Measurements from ENCODE around the gene GSTM4. TPM values are rescaled to one million over a fixed set of nuclear protein-coding genes. Genes with fewer than 3 reads are reported as not detected.
A peak's percentile ranks its signal among the peaks of the same experiment; 100 is the strongest.

The GSTM4 gene
- total RNA-seq, 2 donors from 2014 or later, result 24.1 to 37.2 TPM

- H3K4me3 ChIP-seq, result no peak overlapping the region
- H3K9me3 ChIP-seq, result no peaks in the 10 kb centered on the region
- H3K27me3 ChIP-seq, result no peaks in the 10 kb centered on the region
- WGBS, 2 donors, result 10 to 13% methylated on average over 9 of the region's 9 CpGs
- intact Hi-C loops (cut with DNase I), result no loop called here
- peak overlapping the region; percentile 46 to 85 (median 82) for H3K27ac ChIP-seq
- H3K36me3 ChIP-seq (replicated peaks in 1 of 2; ENCODE audit: insufficient read depth in 1 of 2, low read depth in 2 of 2), result no peaks in the 10 kb centered on the region
- DNase-seq (peak in 2 of 4 donors; percentile 47 to 56), ATAC-seq (peak; percentile 32)
- no peak for TF ChIP-seq CTCF (IDR thresholded peaks at IDR 0.05)
- TF ChIP-seq POLR2A (IDR thresholded peaks at IDR 0.05), result no peak
- peaks cover 40% of the 10 kb centered on the region for H3K4me1 ChIP-seq
Measured at GRCh38 chr1:109618661-109619575, 37.0 kb upstream of the GSTM4 start.

- intact Hi-C loops (cut with DNase I), result no loop called here
Measured at GRCh38 chr1:109619576-109620400, 36.1 kb upstream of the GSTM4 start, which contains the start of the genes AMPD2 and GNAT2. AMPD2 (plus strand) TSS chr1:109619837; CDS start chr1:109621176, 1,339 bp downstream. GNAT2 (minus strand) TSS chr1:109619616; CDS start chr1:109612870, 6,746 bp downstream.

GRCh38 chr1:109620401-109620791 lies 35.5 kb upstream of the GSTM4 start:
- WGBS, 2 donors, result 0 to 1% methylated on average over 9 of the region's 9 CpGs

More at GRCh38 chr1:109619576-109620400, 36.1 kb upstream of the GSTM4 start, which contains the start of the genes AMPD2 and GNAT2:
- peak; percentile 85 to 93 (median 88) for DNase-seq
- peak within 1 kb of the TSS; percentile 46 to 85 (median 82) for H3K27ac ChIP-seq
- no peaks in the 10 kb centered on the region for H3K27me3 ChIP-seq
- no peaks in the 10 kb centered on the region for H3K36me3 ChIP-seq (replicated peaks in 1 of 2; ENCODE audit: insufficient read depth in 1 of 2, low read depth in 2 of 2)
- no peaks in the 10 kb centered on the region for H3K9me3 ChIP-seq
- ATAC-seq, result peak; percentile 78
- WGBS, 2 donors, result 0 to 1% methylated on average over 16 to 45 of the region's 47 CpGs
- H3K4me3 ChIP-seq, result peak within 1 kb of the TSS; percentile 35 to 71
- peaks cover 46% of the 10 kb centered on the region for H3K4me1 ChIP-seq
- TF ChIP-seq POLR2A (IDR thresholded peaks at IDR 0.05) (peak in 2 of 3 donors; percentile 37 to 61), CTCF (IDR thresholded peaks at IDR 0.05) (no peak)

More at GRCh38 chr1:109620401-109620791, 35.5 kb upstream of the GSTM4 start:
- ATAC-seq (peak; percentile 36), DNase-seq (peak in 2 of 4 donors; percentile 45 to 49)
- H3K9me3 ChIP-seq, result no peaks in the 10 kb centered on the region
- H3K4me1 ChIP-seq, result peaks cover 46% of the 10 kb centered on the region
- H3K27ac ChIP-seq, result peak overlapping the region; percentile 46 to 85 (median 82)
- H3K36me3 ChIP-seq (replicated peaks in 1 of 2; ENCODE audit: insufficient read depth in 1 of 2, low read depth in 2 of 2), result no peaks in the 10 kb centered on the region
- peak overlapping the region; percentile 35 to 71 for H3K4me3 ChIP-seq
- no peaks in the 10 kb centered on the region for H3K27me3 ChIP-seq
- intact Hi-C loops (cut with DNase I), result no loop called here
- TF ChIP-seq POLR2A (IDR thresholded peaks at IDR 0.05) (peak in 1 of 3 donors; percentile 27), CTCF (IDR thresholded peaks at IDR 0.05) (no peak)

All from body of pancreas (tissue), 4 donors.